ENCODE data around the gene ZC3H7B.
"Not testable (repeated sequence)": the region's sequence is repeated elsewhere in the genome, so short reads cannot be mapped to it uniquely, and the experiment has no call there.

ZC3H7B gene

DNA sequence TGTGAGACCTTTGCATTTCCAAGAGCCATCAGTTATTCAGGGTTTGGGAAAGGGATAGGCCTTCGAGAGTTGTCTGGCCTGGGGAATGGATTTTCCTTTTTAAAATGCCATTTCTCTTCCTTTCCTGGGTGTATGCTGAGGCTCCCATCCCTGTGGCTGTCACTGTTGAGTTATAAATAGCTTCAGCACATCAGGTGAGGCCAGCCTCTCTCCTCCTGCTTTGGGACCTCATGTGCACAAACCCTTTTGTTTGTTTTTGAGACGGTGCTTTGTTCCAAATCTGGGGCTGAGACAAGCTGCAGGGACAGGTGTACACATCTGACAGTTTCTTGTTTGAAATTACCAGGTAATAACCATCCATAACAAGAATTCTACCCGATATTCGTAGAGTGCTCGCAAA, 81.8 kb downstream of the ZC3H7B start:
- no peak for FAIRE-seq

DNA sequence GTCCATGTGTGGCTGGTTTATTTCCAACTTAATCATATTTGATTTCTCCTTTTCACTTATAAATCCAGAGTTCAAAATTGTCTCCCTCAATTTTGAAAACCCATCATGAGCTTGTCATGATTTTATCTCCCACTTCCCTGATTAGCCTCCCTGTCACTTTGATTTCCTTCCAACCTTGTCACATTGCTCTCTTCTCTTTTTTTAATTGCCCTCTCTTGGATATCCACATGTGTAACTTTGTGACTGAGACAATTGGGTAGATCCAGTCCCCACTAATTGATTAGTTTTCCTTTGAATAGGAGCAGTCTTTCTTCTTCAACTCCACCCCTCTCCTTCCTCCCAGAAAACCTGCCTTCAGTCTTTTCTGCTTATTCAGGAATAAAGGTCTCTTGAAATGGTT, 82.8 kb downstream of the ZC3H7B start:
- no peak for FAIRE-seq

DNA sequence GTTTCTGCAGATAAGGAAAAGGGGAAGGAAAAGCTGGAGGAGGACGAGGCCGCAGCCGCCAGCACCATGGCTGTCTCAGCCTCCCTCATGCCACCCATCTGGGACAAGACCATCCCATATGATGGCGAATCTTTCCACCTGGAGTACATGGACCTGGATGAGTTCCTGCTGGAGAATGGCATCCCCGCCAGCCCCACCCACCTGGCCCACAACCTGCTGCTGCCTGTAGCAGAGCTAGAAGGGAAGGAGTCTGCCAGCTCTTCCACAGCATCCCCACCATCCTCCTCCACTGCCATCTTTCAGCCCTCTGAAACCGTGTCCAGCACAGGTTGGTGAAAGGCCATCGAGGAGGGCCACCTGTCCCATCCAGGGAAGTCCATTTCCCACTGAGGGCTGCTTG, 86.0 kb downstream of the ZC3H7B start:
- no peak for FAIRE-seq

DNA sequence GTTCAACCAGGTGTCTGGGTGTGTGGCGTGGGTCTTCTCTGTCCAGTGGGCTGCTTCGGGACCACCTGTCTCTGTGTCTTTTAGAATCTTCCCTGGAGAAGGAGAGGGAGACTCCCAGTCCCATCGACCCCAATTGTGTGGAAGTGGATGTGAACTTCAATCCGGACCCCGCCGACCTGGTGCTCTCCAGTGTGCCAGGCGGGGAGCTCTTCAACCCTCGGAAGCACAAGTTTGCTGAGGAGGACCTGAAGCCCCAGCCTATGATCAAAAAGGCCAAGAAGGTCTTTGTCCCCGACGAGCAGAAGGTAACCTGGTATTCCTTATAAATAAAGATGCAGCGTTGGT, 92.7 kb downstream of the ZC3H7B start:
- no peak for FAIRE-seq

DNA sequence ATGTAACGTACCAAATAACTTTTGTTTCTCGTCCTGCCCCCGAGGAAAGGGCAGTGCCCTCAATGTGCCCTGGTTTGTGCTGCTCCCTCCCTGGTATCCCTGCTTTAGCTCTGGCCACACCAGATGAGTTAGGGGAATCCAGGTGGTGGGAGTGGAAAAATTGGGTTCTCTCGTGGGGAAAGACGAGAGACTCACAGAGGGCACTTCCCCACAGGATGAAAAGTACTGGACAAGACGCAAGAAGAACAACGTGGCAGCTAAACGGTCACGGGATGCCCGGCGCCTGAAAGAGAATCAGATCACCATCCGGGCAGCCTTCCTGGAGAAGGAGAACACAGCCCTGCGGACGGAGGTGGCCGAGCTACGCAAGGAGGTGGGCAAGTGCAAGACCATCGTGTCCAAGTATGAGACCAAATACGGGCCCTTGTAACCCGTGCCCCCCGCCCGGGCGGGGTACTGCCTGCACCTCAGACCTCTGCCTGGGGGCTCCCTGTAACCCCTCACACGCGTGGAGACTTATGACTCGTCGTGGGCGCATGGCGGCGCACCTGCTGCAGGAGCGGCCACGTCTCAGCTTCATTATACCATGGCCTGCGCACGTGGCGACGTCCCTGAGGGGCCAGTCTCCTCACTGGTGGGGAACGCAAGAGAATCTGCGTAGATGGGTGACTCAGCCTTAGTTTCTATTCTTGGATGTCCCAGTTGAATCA, 94.4 kb downstream of the ZC3H7B start:
- FAIRE-seq, result no peak

DNA sequence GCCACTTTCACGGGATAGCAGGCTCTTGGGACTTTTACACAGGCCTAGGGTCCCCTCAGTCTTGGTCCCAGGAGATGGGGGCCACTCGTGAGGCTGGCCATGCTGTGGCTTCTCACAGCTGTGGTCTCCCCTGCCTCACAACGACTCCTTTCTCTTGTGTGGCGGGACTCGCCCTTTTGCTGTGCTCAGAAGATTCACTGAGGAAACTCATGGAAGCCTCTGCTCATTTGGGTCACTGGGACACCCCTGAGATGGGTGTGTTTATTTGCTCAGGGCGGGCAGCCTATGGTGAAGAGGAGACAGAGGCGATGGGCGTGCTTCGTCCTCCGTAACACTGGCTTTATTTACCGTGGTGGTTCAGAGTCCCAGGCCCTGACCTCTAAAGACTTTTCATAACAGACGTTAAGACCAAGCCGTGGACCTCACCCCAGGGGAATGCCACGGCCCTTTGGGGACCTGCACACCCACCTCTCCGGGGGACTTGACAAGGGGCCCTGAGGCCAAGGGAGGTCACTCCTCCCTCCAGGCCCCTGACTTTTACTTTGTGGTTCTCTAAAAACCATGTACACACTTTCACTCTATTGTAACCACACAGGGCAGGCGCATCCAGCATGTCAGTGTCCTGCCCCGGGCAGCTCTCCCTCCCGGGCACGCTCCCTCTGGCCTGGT, 96.0 kb downstream of the ZC3H7B start:
- no peak for FAIRE-seq

DNA sequence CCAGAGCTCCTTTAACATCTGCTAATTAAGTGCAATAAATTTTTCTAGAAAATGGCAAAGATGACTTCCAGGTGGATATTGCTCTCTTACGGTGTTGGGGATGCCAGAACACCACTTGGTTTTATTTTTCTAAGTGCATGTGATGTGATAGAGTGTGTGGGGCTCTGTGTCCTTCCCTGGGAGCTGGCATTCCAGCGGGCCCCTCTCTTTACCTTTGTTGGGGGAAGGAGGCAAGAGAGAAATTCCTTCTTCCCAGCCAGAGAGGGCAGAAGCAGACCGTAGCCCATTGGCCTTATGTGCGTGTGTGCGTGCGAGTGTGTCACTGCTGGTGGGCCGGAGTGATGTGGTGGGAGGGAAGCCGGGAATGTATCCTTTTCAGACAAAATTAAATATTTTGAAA, 97.6 kb downstream of the ZC3H7B start:
- no peak for FAIRE-seq

DNA sequence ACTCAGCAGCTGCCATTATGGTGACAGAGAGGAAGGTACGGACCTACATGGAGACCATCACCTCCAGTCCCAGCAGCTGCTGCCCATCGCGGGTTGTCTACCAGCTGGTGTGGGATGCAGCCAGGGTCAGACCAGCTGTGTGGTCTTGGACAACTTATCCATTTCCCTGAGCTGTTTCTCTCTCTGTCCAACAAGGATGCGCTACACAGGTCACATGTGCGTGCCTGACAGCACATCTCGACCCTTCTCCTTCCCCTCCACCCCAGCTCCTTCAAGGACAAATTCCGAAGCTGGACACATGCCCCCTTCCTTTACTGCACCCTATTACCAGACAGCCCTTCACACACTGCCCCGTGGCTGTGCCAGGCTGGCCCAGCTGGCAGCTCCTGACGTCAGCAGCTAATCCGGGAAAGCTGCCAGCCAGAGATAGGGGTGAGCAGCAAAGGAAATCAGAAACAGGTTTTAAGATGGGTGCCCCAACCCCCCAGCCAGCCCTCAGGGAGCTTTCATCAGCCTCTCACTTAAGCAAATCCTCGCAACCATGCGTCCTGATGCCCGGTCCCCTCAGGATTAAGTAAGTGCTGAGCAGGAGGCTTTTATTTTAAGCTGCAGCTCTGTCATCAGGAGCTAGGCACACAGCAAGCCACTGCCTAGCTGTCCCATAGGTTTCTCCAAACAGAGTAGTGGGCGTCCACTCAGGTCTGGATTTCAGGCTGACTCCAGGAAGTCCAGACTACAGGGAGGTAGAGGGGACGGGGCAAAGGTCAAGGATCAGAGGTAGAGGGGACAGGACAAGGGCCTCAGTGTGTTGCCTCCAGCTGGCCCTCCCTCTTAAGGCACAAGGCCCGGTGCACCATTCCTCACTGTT, 100.7 kb downstream of the ZC3H7B start:
- no peak for FAIRE-seq

DNA sequence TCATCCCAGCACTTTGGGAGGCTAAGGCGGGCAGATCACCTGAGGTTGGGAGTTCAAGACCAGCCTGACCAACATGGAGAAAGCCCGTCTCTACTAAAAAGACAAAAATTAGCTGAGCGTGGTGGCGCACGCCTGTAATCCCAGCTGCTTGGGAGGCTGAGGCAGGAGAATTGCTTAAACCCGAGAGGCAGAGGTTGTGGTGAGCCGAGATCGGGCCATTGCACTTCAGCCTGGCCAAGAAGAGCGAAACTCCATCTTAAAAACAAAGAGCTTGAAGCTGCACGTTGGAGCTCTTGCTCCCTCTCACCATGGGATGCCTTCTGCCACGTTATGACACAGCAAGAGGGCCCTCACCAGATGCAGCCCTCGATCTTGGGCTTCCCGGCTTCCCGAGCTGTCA, 101.5 kb downstream of the ZC3H7B start:
- not testable (repeated sequence) for FAIRE-seq

DNA sequence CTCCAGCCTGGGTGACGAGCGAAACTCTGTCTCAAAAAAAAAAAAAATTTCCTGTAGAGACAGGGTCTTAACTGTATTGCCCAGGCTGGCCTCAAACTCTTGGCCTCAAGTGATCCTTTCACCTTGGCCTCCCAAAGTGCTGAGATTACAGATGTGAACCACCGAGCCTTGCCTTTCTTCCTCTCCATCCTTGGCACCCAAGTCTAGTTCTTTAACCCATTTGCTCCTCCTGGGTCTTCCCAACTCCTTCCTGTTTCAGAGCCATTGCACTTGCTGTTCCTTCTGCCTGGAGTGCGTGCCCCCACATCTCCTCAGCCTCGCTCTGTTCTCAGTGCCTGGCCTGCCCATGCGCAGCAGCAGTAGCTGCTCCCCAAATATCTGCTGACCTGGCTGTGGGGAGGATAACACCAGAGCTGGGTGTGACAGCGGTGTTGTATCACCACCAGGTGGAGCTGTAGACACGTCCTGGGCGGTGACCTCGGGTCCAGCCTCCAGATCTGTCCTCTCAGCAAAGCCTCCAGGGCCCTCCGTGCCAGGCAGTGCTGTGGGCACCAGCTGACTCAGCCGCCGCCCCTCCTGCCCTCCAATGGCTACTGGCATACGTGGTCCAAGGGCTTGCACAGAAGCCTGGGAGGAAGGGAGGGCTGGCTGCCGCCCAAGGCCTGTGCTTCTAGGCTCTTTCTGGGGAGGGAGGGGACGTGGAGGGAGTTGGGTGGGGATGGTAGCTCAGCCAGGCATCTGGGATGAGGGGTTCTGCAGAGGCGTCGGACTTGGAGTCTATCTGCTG, 102.4 kb downstream of the ZC3H7B start:
- no peak for FAIRE-seq

DNA sequence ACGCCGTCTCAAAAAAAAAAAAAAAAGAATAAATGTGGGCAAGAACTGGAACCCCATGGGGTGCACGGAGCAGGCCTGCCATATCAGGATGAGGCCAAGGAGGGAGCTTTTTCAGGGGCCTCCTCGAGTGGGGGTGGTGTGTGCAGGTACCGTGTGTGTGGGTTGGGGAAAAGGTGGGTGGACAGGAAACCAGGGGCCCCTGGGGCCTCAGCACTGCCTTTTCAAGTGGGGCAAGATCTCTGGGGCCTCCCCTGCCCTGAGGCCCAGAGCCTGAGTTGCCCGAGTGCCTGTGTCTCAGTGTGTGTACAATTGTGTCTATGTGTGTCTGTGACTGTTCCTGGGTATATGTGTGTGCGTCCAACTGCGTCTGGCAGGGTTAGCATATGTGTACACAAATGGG, 104.3 kb downstream of the ZC3H7B start:
- no peak for FAIRE-seq

DNA sequence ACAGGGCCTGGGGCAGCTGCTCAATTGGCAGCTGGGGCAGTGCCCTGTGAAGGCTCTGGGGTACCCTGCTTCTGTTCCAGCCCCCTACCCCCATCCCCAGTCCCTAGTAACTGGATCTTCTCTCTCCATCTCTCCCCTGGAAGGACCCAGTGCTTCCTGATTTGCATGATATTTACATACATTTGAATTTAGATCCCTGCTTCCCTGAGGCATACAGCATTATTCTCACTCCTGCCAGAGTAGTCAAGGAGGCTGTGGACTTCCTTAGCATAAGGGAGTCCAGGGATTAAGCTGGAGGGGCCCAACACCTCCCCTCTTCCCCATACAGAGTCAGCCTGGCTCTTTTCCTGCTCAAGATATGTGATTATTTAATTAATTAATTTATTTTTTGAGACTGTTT, 105.1 kb downstream of the ZC3H7B start:
- no peak for FAIRE-seq

DNA sequence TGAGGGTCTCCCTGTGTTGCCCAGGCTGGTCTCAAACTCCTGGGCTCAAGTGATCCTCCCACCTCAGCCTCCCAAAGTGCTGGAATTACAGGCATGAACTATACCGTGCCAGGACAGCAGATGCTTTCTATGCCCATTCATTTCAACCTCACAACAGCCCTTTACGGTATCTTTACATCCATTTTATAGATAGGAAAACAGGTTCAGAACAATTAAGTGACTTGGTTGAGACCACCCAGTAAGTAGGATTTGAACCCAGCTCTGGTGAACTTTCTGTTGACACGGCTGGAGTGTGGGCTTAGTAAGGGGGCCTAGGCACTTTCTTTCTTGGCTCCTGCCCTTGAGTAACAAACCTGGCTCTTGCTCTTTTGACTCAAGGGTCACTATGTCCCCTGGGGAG, 106.1 kb downstream of the ZC3H7B start:
- no peak for FAIRE-seq

DNA sequence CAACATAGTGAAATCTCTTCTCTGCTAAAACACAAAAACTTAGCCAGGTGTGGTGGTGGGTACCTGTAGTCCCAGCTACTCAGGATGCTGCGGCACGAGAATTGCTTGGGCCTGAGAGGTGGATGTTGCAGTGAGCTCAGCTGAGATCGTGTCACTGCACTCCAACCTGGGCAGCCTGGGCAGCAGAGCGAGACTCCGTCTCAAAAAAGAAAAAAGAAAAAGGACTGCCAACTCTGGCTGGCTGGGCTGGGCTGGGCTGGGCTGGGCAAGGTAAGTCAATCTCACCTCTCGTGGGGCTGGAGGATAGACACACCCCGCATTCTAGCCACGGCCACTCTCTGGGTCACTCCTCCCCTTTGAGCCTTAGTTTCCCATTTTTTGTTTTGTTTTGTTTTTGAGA, 107.3 kb downstream of the ZC3H7B start:
- no peak for FAIRE-seq
